Measurements from ENCODE around the gene IL17RE.
A peak's percentile ranks its signal among the peaks of the same experiment; 100 is the strongest.

IL17RE gene

DNA sequence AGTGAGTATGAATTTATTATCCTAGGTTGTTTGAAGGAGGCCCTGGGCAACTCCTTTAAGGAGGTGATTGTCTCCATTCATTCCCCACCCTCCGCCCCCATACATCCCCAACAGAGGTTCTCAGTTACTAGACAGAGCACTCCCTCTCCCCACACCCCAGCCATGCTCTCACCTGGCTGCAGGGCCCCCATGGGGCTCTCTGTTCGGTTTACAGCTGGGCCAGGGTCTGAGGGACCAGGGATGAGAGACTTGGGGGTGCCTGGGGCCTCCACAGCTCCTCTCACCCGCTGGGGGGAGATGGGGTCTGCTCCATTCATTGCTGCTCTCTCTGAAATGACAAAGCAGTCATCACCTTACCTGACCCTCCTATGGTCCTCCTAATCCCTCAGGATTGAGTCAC is 45.9 kb downstream of the IL17RE start (continued):
- no peak for TF ChIP-seq EGR2 (tag by site-specific recombination; IDR thresholded peaks at IDR 0.05; ENCODE audit: low read depth)
- TF ChIP-seq ZNF175 (tag by site-specific recombination; IDR thresholded peaks at IDR 0.05) = no peak
- TF ChIP-seq, protein P1, sequence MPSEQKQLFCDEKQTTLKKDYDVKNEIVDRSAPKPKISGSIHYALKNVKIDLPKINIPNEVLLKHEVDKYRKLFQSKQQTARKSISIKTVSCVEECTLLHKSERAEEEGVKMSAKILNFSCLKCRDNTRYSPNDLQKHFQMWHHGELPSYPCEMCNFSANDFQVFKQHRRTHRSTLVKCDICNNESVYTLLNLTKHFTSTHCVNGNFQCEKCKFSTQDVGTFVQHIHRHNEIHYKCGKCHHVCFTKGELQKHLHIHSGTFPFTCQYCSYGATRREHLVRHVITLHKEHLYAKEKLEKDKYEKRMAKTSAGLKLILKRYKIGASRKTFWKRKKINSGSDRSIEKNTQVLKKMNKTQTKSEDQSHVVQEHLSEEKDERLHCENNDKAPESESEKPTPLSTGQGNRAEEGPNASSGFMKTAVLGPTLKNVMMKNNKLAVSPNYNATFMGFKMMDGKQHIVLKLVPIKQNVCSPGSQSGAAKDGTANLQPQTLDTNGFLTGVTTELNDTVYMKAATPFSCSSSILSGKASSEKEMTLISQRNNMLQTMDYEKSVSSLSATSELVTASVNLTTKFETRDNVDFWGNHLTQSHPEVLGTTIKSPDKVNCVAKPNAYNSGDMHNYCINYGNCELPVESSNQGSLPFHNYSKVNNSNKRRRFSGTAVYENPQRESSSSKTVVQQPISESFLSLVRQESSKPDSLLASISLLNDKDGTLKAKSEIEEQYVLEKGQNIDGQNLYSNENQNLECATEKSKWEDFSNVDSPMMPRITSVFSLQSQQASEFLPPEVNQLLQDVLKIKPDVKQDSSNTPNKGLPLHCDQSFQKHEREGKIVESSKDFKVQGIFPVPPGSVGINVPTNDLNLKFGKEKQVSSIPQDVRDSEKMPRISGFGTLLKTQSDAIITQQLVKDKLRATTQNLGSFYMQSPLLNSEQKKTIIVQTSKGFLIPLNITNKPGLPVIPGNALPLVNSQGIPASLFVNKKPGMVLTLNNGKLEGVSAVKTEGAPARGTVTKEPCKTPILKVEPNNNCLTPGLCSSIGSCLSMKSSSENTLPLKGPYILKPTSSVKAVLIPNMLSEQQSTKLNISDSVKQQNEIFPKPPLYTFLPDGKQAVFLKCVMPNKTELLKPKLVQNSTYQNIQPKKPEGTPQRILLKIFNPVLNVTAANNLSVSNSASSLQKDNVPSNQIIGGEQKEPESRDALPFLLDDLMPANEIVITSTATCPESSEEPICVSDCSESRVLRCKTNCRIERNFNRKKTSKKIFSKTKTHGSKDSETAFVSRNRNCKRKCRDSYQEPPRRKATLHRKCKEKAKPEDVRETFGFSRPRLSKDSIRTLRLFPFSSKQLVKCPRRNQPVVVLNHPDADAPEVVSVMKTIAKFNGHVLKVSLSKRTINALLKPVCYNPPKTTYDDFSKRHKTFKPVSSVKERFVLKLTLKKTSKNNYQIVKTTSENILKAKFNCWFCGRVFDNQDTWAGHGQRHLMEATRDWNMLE (tag by site-specific recombination; conservative IDR thresholded peaks at IDR 0.05; ENCODE audit: low read depth) = no peak
- no peak for TF ChIP-seq ZFP37 (tag by site-specific recombination; IDR thresholded peaks at IDR 0.05)
- no peak for TF ChIP-seq ZNF555 (tag by site-specific recombination; conservative IDR thresholded peaks at IDR 0.05)
- TF ChIP-seq, protein P2, sequence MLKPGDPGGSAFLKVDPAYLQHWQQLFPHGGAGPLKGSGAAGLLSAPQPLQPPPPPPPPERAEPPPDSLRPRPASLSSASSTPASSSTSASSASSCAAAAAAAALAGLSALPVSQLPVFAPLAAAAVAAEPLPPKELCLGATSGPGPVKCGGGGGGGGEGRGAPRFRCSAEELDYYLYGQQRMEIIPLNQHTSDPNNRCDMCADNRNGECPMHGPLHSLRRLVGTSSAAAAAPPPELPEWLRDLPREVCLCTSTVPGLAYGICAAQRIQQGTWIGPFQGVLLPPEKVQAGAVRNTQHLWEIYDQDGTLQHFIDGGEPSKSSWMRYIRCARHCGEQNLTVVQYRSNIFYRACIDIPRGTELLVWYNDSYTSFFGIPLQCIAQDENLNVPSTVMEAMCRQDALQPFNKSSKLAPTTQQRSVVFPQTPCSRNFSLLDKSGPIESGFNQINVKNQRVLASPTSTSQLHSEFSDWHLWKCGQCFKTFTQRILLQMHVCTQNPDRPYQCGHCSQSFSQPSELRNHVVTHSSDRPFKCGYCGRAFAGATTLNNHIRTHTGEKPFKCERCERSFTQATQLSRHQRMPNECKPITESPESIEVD (tag by site-specific recombination; IDR thresholded peaks at IDR 0.05) = no peak
- TF ChIP-seq, protein P3, sequence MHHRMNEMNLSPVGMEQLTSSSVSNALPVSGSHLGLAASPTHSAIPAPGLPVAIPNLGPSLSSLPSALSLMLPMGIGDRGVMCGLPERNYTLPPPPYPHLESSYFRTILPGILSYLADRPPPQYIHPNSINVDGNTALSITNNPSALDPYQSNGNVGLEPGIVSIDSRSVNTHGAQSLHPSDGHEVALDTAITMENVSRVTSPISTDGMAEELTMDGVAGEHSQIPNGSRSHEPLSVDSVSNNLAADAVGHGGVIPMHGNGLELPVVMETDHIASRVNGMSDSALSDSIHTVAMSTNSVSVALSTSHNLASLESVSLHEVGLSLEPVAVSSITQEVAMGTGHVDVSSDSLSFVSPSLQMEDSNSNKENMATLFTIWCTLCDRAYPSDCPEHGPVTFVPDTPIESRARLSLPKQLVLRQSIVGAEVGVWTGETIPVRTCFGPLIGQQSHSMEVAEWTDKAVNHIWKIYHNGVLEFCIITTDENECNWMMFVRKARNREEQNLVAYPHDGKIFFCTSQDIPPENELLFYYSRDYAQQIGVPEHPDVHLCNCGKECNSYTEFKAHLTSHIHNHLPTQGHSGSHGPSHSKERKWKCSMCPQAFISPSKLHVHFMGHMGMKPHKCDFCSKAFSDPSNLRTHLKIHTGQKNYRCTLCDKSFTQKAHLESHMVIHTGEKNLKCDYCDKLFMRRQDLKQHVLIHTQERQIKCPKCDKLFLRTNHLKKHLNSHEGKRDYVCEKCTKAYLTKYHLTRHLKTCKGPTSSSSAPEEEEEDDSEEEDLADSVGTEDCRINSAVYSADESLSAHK (tag by site-specific recombination; IDR thresholded peaks at IDR 0.05) = no peak
- no peak for TF ChIP-seq ZNF843 (tag by site-specific recombination; IDR thresholded peaks at IDR 0.05)
- TF ChIP-seq ZNF426 (tag by site-specific recombination; IDR thresholded peaks at IDR 0.05) = no peak

DNA sequence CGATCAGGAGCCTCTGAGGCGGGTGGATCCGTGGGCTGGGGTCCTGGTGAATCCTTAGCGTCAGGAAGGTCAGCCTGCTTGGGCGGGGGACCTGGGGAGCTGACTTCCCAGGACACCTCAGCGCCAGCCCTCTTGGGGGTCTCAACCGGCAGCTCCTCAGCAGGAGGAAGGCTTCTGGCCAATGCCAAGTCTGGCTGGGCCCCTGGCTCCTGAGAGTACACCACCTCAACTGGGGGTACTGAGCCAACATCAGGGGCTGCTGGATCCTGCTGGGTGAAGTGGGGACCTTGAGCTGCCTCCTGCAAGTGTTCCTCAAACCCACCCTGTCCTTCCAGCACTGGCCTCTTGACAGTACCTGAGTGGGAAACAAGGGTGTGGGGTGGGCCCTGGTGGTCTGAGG is 46.5 kb downstream of the IL17RE start:
- TF ChIP-seq ZIC2 (tag by site-specific recombination; IDR thresholded peaks at IDR 0.05) (0 out of 2 replicates have a peak, but pooled peaks have one; percentile 29), ZNF707 (tag by site-specific recombination; IDR thresholded peaks at IDR 0.05) (no peak)
- H3K4me3 ChIP-seq (ENCODE audit: low read depth, low read length) = no peak overlapping the region
- POLR2A ChIA-PET = interaction anchor here (0.5 kb wide), 1 partner anchor 119 kb away, joined by 5 read pairs; no protein-coding TSS in a partner anchor
- H3K4me1 ChIP-seq (ENCODE audit: control insufficient read depth, insufficient read depth, low read length) = no peaks in the 10 kb centered on the region
- CTCF ChIA-PET = interaction anchor here (0.9 to 1.1 kb wide), 3 partner anchors 15 to 105 kb away, joined by 3 to 5 read pairs (median 3); partner anchors contain the start of gene RPUSD3
- no peak overlapping the region for H3K27ac ChIP-seq (ENCODE audit: extremely low read depth, low read depth, low read length)
- peaks cover 0 to 32% of the 10 kb centered on the region in 2 experiments; a peak in 1 of 3 replicates for H3K36me3 ChIP-seq (ENCODE audit: control insufficient read depth in 2 of 2, insufficient read depth in 1 of 2, low read length in 2 of 2)
- H3K9me3 ChIP-seq (ENCODE audit: control insufficient read depth, insufficient read depth, low read depth, low read length) = no peaks in the 10 kb centered on the region

DNA sequence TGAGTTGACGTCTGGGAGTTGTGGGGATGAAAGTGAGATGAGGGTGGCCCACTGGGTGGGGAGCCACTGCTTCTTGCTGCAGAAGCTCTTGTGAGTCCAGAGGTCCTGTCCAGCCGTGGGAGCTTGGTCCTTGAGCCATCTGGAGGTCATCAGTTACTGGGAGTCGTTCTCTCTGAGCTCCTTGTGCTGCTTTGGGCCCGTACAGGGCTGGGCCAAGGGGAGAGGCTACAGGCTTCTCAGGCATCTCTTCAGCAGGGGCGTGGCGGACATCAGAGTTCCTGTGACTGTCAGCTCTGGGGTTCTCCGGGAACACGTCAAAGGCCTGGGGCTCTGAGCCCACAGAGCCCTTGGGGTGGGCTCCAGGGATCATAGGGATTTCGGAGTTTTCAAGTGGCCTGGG is 47.0 kb downstream of the IL17RE start:
- CTCF ChIA-PET = interaction anchor here (0.6 to 1.4 kb wide), 5 partner anchors 15 to 106 kb away, joined by 3 to 6 read pairs (median 4); partner anchors contain the start of gene RPUSD3
- peaks cover 3% of the 10 kb centered on the region for H3K4me1 ChIP-seq (ENCODE audit: control insufficient read depth, insufficient read depth, low read length)
- H3K9me3 ChIP-seq (ENCODE audit: control insufficient read depth, insufficient read depth, low read depth, low read length) = no peaks in the 10 kb centered on the region
- no peak overlapping the region for H3K4me3 ChIP-seq (ENCODE audit: low read depth, low read length)
- H3K27ac ChIP-seq (ENCODE audit: extremely low read depth, low read depth, low read length) = no peak overlapping the region
- H3K36me3 ChIP-seq (ENCODE audit: control insufficient read depth in 2 of 2, insufficient read depth in 1 of 2, low read length in 2 of 2) = peaks cover 0 to 28% of the 10 kb centered on the region in 2 experiments; a peak in 1 of 3 replicates
- POLR2A ChIA-PET = interaction anchor here (0.5 kb wide), 1 partner anchor 119 kb away, joined by 5 read pairs; no protein-coding TSS in a partner anchor
- TF ChIP-seq ZBTB48 (tag by site-specific recombination; IDR thresholded peaks at IDR 0.05) (no peak), RBAK (tag by site-specific recombination; IDR thresholded peaks at IDR 0.05) (no peak), ZNF335 (tag by site-specific recombination; conservative IDR thresholded peaks at IDR 0.05) (no peak), ZXDB (tag by site-specific recombination; IDR thresholded peaks at IDR 0.05) (no peak), ZNF473 (tag by site-specific recombination; IDR thresholded peaks at IDR 0.05) (no peak), ZNF223 (tag by site-specific recombination; IDR thresholded peaks at IDR 0.05) (no peak)
- TF ChIP-seq, protein P4, sequence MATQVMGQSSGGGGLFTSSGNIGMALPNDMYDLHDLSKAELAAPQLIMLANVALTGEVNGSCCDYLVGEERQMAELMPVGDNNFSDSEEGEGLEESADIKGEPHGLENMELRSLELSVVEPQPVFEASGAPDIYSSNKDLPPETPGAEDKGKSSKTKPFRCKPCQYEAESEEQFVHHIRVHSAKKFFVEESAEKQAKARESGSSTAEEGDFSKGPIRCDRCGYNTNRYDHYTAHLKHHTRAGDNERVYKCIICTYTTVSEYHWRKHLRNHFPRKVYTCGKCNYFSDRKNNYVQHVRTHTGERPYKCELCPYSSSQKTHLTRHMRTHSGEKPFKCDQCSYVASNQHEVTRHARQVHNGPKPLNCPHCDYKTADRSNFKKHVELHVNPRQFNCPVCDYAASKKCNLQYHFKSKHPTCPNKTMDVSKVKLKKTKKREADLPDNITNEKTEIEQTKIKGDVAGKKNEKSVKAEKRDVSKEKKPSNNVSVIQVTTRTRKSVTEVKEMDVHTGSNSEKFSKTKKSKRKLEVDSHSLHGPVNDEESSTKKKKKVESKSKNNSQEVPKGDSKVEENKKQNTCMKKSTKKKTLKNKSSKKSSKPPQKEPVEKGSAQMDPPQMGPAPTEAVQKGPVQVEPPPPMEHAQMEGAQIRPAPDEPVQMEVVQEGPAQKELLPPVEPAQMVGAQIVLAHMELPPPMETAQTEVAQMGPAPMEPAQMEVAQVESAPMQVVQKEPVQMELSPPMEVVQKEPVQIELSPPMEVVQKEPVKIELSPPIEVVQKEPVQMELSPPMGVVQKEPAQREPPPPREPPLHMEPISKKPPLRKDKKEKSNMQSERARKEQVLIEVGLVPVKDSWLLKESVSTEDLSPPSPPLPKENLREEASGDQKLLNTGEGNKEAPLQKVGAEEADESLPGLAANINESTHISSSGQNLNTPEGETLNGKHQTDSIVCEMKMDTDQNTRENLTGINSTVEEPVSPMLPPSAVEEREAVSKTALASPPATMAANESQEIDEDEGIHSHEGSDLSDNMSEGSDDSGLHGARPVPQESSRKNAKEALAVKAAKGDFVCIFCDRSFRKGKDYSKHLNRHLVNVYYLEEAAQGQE (tag by site-specific recombination; IDR thresholded peaks at IDR 0.05) = no peak
- TF ChIP-seq, protein P5, sequence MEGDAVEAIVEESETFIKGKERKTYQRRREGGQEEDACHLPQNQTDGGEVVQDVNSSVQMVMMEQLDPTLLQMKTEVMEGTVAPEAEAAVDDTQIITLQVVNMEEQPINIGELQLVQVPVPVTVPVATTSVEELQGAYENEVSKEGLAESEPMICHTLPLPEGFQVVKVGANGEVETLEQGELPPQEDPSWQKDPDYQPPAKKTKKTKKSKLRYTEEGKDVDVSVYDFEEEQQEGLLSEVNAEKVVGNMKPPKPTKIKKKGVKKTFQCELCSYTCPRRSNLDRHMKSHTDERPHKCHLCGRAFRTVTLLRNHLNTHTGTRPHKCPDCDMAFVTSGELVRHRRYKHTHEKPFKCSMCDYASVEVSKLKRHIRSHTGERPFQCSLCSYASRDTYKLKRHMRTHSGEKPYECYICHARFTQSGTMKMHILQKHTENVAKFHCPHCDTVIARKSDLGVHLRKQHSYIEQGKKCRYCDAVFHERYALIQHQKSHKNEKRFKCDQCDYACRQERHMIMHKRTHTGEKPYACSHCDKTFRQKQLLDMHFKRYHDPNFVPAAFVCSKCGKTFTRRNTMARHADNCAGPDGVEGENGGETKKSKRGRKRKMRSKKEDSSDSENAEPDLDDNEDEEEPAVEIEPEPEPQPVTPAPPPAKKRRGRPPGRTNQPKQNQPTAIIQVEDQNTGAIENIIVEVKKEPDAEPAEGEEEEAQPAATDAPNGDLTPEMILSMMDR (tag by site-specific recombination; IDR thresholded peaks at IDR 0.05) = no peak
